ENCODE measurements around the gene RMND1. TPM values are rescaled to one million over a fixed set of nuclear protein-coding genes. Genes with fewer than 3 reads are reported as not detected.
A peak's percentile ranks its signal among the peaks of the same experiment; 100 is the strongest.
"Not testable (repeated sequence)": the region's sequence is repeated elsewhere in the genome, so short reads cannot be mapped to it uniquely, and the experiment has no call there.

Gene RMND1
- total RNA-seq, 2 experiments from 2014 or later, result 16.7 to 18.4 TPM

DNA sequence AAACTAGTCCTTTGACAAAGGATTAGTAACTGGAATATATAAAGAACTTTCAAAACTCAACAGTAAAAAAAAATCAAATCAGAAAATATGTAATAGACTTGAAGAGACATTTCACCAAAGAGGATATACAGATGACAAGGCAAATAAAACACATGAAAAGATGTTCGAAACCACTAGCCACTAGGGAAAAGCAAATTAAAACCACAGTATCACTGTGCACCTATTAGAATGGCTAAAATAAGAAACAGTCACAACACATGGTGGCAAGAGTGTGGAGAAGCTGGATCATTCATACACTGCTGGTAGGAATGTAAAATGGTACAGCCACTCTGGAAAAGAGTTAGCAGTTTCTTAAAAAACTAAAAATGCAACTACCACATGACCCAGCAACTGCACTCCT, 75.5 kb downstream of the RMND1 start:
- H3K9me3 Mint-ChIP-seq, result no peaks in the 10 kb centered on the region
- no peak overlapping the region for H3K27ac Mint-ChIP-seq
- intact Hi-C loops (cut with micrococcal nuclease), result no loop called here
- CTCF ChIA-PET, result interaction anchor here (0.6 kb wide), 1 partner anchor 595 kb away, joined by 6 read pairs; no protein-coding TSS in a partner anchor
- H3K36me3 Mint-ChIP-seq (ENCODE audit: low read depth), result peaks cover 22% of the 10 kb centered on the region
- H3K4me1 Mint-ChIP-seq (ENCODE audit: low read depth), result peaks cover 75% of the 10 kb centered on the region
- no peak overlapping the region for H3K4me3 Mint-ChIP-seq
- no peaks in the 10 kb centered on the region for H3K27me3 Mint-ChIP-seq (ENCODE audit: low read depth)
- no peak for DNase-seq

DNA sequence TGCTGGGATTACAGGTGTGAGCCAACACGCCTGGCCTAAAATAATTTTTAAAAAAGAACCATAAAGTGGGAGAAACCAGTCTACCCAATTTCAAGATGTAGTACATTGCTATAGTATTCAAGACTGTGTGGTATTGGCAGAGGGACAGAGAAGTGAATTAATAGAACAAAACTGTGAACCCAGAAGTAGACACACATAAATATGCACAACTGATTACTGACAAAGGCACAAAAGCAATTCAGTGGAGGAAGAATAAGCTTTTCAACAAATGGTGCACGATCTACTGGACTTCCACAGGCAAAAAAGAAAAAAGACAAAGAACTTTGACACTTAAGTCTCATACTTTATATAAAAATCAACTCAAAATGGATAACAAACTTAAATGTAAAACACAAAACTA, 76.1 kb downstream of the RMND1 start:
- Mint-ChIP-seq H3K27ac (no peak overlapping the region), H3K4me3 (no peak overlapping the region), H3K9me3 (no peaks in the 10 kb centered on the region), H3K36me3 (ENCODE audit: low read depth) (peaks cover 21% of the 10 kb centered on the region), H3K27me3 (ENCODE audit: low read depth) (no peaks in the 10 kb centered on the region), H3K4me1 (ENCODE audit: low read depth) (peaks cover 72% of the 10 kb centered on the region)
- DNase-seq, result no peak
- CTCF ChIA-PET, result interaction anchor here (1.0 kb wide), 1 partner anchor 41 kb away, joined by 6 read pairs; no protein-coding TSS in a partner anchor
- intact Hi-C loops (cut with micrococcal nuclease), result no loop called here

DNA sequence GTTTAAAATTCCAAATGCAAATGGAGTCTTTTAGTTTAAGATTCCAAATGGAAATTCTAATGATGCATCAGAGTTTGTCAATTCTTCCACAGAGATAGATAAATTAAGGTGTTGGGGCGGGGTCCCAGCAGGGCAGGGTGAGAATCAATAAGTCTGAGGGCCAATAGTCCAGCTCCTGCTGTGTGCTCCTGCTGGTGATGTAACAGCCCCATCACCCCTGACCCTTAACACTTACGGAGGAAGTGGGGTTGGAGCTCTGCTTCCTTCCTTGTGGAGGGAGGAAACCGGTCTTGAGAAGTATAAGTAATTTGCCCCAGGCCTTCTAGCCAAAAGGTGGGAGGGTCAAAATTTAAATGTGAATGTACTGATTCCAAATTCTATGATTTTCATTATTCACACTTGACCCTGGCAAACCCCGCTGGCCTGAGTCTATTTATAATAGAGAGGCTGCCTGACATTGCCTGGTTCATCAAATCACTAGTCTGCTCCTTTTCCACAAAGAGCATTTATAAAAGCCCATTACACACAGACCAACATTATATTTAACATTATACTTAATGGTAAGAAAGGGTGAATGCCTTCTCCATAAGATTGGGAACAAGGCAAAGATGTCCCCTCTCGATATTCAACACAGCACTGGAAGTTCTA, 77.8 kb downstream of the RMND1 start:
- intact Hi-C loops (cut with micrococcal nuclease), result no loop called here
- H3K36me3 Mint-ChIP-seq (ENCODE audit: low read depth), result peaks cover 25% of the 10 kb centered on the region
- no peaks in the 10 kb centered on the region for H3K9me3 Mint-ChIP-seq
- H3K27me3 Mint-ChIP-seq (ENCODE audit: low read depth), result no peaks in the 10 kb centered on the region
- peak; percentile 44 for DNase-seq
- CTCF ChIA-PET, result interaction anchor here (1.4 kb wide), 1 partner anchor 10 kb away, joined by 3 read pairs; no protein-coding TSS in a partner anchor
- H3K4me1 Mint-ChIP-seq (ENCODE audit: low read depth), result peaks cover 59% of the 10 kb centered on the region
- peak overlapping the region; percentile 81 for H3K27ac Mint-ChIP-seq
- H3K4me3 Mint-ChIP-seq, result peak overlapping the region; percentile 69

DNA sequence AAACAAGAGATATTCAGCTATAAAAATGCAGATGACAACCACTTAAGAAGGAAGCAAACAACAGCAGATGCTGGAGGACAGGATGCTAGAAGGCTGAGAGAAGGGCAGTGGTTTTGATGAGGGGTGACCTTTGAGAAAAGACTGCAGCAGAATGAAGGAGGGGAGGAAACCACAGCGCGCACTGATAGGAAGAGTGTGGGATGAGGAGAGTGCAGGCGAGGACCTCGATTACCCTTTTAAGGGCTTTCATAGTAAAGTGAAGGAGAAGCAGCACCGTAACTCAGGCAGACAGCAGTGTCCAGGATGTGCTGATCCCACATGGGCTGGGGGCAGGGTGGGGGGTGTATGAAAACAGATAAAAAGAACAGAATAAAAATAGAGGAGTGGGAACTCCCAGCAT, 79.8 kb downstream of the RMND1 start:
- Mint-ChIP-seq H3K4me3 (peak overlapping the region; percentile 33), H3K27me3 (ENCODE audit: low read depth) (no peaks in the 10 kb centered on the region), H3K27ac (peak overlapping the region; percentile 78), H3K9me3 (no peaks in the 10 kb centered on the region), H3K36me3 (ENCODE audit: low read depth) (peaks cover 25% of the 10 kb centered on the region), H3K4me1 (ENCODE audit: low read depth) (peaks cover 48% of the 10 kb centered on the region)
- intact Hi-C loops (cut with micrococcal nuclease), result loop anchor here (2.0 kb wide), 1 partner anchor 87 kb away; no protein-coding TSS in a partner anchor
- CTCF ChIA-PET, result no interaction called here
- DNase-seq, result no peak

DNA sequence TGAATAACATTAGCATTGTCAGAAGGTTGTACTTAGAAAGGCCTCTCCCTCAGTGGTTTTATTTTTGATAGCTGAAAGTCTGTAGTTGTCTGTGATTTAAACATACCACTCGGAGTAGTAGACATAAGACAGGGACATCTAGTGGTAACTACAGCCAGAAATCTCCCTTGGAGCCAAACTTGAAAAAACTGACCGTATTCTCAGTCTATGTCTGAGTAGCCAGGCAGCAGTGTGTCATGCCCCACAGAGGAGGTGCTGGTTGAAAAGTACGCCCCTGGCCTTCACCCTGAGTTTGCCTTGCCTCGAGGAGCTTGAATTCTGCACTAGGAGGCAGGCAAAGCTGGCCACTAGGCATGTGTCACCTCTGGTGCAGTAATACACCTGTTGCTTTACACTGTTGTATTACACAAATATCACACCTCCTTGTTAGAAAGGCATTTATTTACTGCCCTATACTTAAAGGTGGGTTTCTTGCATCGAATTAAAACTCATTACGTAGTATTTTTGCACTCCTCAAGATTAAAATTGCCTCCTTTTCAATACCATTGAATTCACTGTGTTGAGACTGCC, 81.3 kb downstream of the RMND1 start:
- DNase-seq, result no peak
- CTCF ChIA-PET, result no interaction called here
- intact Hi-C loops (cut with micrococcal nuclease), result no loop called here
- Mint-ChIP-seq H3K27ac (no peak overlapping the region), H3K4me1 (ENCODE audit: low read depth) (peaks cover 33% of the 10 kb centered on the region), H3K27me3 (ENCODE audit: low read depth) (no peaks in the 10 kb centered on the region), H3K9me3 (no peaks in the 10 kb centered on the region), H3K36me3 (ENCODE audit: low read depth) (peaks cover 33% of the 10 kb centered on the region), H3K4me3 (no peak overlapping the region)

DNA sequence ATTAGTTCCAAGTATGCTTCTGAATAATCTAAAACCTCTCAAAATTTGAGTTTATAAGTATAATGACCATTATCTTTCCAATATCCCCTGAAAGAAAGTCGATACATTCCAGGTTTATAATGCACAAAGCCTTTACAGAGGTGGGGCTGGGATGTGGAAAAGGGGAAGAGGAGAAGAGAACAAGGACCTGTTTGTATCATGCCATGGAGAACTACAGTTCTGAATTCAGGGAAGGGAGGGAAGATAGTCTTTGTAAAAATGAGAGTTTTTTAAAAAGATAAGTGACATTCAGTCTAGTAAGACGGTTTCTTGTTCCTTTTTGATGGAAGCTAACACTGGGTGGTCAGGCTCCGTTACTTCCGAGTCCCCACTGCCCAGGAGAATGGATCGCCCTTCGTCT, 86.7 kb downstream of the RMND1 start:
- Mint-ChIP-seq H3K4me3 (no peak overlapping the region), H3K27me3 (ENCODE audit: low read depth) (no peaks in the 10 kb centered on the region), H3K36me3 (ENCODE audit: low read depth) (peaks cover 26% of the 10 kb centered on the region), H3K27ac (no peak overlapping the region), H3K4me1 (ENCODE audit: low read depth) (no peaks in the 10 kb centered on the region), H3K9me3 (no peaks in the 10 kb centered on the region)
- DNase-seq, result no peak
- CTCF ChIA-PET, result no interaction called here
- intact Hi-C loops (cut with micrococcal nuclease), result no loop called here

DNA sequence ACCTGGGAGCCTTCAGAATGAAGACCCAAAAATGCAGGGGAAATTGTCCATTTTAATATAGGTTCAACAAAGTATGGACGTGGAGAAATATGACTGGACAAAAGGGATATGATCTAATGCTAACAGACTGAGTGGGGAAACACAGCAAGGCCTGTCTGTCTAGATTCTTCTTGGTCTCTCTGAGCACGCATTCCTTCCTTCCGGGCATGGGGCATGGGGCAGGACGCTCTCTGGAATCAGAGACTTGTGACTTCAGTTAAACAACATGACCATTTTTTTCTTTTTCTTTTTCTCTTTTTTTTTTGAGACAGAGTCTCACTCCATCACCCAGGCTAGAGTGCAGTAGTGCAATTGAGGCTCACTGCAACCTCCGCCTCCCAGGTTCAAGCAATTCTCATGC, 92.4 kb downstream of the RMND1 start:
- H3K27ac Mint-ChIP-seq, result no peak overlapping the region
- no peaks in the 10 kb centered on the region for H3K27me3 Mint-ChIP-seq (ENCODE audit: low read depth)
- CTCF ChIA-PET, result interaction anchor here (1.1 kb wide), 1 partner anchor 36 kb away, joined by 3 read pairs; no protein-coding TSS in a partner anchor
- H3K36me3 Mint-ChIP-seq (ENCODE audit: low read depth), result peaks cover 8% of the 10 kb centered on the region
- H3K4me1 Mint-ChIP-seq (ENCODE audit: low read depth), result peaks cover 11% of the 10 kb centered on the region
- no peak overlapping the region for H3K4me3 Mint-ChIP-seq
- intact Hi-C loops (cut with micrococcal nuclease), result no loop called here
- no peak for DNase-seq
- no peaks in the 10 kb centered on the region for H3K9me3 Mint-ChIP-seq

DNA sequence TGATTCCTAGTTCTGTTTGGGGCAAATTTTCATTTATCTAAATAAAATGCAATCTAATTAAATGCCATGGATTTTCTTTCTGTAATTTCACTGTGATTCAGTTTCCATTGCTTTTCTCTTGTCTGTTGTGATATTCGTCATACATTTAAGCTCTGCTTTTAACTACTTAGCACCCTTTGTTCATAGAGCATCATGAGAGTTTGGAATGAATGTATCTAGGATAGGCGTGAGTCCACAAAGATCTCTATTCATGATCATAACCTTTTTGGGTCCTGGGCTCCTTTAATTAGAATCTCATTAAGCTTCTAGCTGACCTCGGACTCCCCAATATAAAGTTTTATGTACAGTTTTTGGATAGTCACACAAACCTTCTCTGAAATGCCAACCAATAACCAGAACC, 93.5 kb downstream of the RMND1 start:
- Mint-ChIP-seq H3K4me1 (ENCODE audit: low read depth) (peaks cover 11% of the 10 kb centered on the region), H3K36me3 (ENCODE audit: low read depth) (peaks cover 8% of the 10 kb centered on the region), H3K27me3 (ENCODE audit: low read depth) (no peaks in the 10 kb centered on the region), H3K4me3 (no peak overlapping the region), H3K27ac (no peak overlapping the region), H3K9me3 (no peaks in the 10 kb centered on the region)
- no peak for DNase-seq
- CTCF ChIA-PET, result interaction anchor here (0.8 to 1.1 kb wide), 2 partner anchors 30 to 35 kb away, joined by 3 read pairs; no protein-coding TSS in a partner anchor
- intact Hi-C loops (cut with micrococcal nuclease), result no loop called here

DNA sequence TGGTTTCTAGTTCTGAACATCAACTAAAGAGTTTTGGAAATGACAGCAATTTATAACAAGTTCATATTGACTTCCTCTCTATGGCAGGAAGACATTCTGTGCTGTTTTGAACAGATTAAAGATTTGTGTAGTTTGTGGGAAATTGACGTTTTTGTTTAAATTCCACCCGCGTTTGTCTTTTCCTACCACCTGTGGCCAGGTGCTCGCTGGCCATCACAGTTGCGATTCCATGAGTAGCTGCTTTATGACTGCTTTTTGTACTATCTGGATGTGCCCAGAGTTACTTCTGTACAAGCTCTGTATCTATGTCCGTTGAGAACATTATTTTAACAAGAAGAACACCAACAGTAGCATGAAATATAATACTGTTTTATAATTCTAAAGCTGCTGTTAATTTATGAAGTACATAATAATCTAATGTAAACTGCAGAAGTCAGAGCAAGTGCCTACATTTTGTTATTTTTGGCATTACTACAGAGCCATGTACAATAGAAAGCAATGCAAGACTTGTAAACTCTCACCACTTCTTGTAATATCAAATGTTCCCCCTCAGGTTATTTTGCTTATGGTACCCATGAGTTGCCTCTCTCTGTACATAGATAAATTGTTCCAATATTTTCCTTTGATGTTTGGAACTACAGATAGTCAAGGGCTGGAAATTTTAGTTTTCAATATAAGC, 94.0 kb downstream of the RMND1 start:
- peaks cover 6% of the 10 kb centered on the region for H3K36me3 Mint-ChIP-seq (ENCODE audit: low read depth)
- no peak overlapping the region for H3K27ac Mint-ChIP-seq
- no peaks in the 10 kb centered on the region for H3K9me3 Mint-ChIP-seq
- no peak overlapping the region for H3K4me3 Mint-ChIP-seq
- peaks cover 11% of the 10 kb centered on the region for H3K4me1 Mint-ChIP-seq (ENCODE audit: low read depth)
- CTCF ChIA-PET, result interaction anchor here (0.7 to 1.0 kb wide), 3 partner anchors 29 to 82 kb away, joined by 3 to 5 read pairs (median 3); no protein-coding TSS in a partner anchor
- DNase-seq, result no peak
- no peaks in the 10 kb centered on the region for H3K27me3 Mint-ChIP-seq (ENCODE audit: low read depth)
- intact Hi-C loops (cut with micrococcal nuclease), result no loop called here

DNA sequence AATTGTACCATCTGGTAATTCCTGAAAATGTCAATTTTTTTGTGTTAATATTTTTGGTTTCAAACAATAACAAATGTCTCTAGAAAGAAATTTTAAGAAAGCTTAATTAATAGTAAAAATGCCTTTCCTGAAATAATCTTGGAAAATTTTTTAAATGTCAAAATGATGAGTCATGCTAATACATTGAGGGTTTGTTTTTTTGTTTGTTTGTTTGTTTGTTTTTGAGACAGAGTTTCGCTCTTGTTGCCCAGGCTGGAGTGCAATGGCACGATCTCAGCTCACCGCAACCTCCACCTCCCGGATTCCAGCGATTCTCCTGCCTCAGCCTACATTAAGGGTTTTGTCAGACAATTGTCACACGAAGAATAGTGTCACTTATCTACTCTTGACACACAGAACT, 94.9 kb downstream of the RMND1 start:
- intact Hi-C loops (cut with micrococcal nuclease); H3K36me3 Mint-ChIP-seq (ENCODE audit: low read depth); H3K4me3 Mint-ChIP-seq; H3K27ac Mint-ChIP-seq; DNase-seq; H3K27me3 Mint-ChIP-seq (ENCODE audit: low read depth); H3K9me3 Mint-ChIP-seq: not testable (repeated sequence)
- CTCF ChIA-PET, result interaction anchor here (0.7 to 1.0 kb wide), 2 partner anchors 68 to 83 kb away, joined by 3 to 5 read pairs; no protein-coding TSS in a partner anchor
- H3K4me1 Mint-ChIP-seq (ENCODE audit: low read depth), result peaks cover 11% of the 10 kb centered on the region

Data from activated naive CD4-positive, alpha-beta T cell treated with anti-CD3 and anti-CD28 coated beads for 36 hours (primary cell).